Measurements from ENCODE around the gene SLC35E3. TPM values are rescaled to one million over a fixed set of nuclear protein-coding genes. Genes with fewer than 3 reads are reported as not detected.

SLC35E3 gene
- total RNA-seq, 2 experiments from 2014 or later: 5.3 to 5.6 TPM

GRCh38 chr12:68784015-68784414 is 38.0 kb downstream of the SLC35E3 start:
- ATAC-seq (no peak), DNase-seq (no peak)
- TF ChIP-seq, protein P1, sequence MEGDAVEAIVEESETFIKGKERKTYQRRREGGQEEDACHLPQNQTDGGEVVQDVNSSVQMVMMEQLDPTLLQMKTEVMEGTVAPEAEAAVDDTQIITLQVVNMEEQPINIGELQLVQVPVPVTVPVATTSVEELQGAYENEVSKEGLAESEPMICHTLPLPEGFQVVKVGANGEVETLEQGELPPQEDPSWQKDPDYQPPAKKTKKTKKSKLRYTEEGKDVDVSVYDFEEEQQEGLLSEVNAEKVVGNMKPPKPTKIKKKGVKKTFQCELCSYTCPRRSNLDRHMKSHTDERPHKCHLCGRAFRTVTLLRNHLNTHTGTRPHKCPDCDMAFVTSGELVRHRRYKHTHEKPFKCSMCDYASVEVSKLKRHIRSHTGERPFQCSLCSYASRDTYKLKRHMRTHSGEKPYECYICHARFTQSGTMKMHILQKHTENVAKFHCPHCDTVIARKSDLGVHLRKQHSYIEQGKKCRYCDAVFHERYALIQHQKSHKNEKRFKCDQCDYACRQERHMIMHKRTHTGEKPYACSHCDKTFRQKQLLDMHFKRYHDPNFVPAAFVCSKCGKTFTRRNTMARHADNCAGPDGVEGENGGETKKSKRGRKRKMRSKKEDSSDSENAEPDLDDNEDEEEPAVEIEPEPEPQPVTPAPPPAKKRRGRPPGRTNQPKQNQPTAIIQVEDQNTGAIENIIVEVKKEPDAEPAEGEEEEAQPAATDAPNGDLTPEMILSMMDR (IDR thresholded peaks at IDR 0.05): no peak
- Mint-ChIP-seq H3K4me1 (ENCODE audit: low read depth) (no peaks in the 10 kb centered on the region), H3K4me3 (no peak overlapping the region), H3K27me3 (no peaks in the 10 kb centered on the region), H3K36me3 (ENCODE audit: low read depth) (no peaks in the 10 kb centered on the region), H3K27ac (no peak overlapping the region), H3K9me3 (no peaks in the 10 kb centered on the region)
- ChIA-PET CTCF (no interaction called here), POLR2A (no interaction called here)
- intact Hi-C loops (cut with micrococcal nuclease): no loop called here

GRCh38 chr12:68785358-68785757 is 39.4 kb downstream of the SLC35E3 start:
- POLR2A ChIA-PET: no interaction called here
- intact Hi-C loops (cut with micrococcal nuclease): no loop called here
- H3K27ac Mint-ChIP-seq: no peak overlapping the region
- no peaks in the 10 kb centered on the region for H3K36me3 Mint-ChIP-seq (ENCODE audit: low read depth)
- TF ChIP-seq, protein P1 (IDR thresholded peaks at IDR 0.05): no peak
- ATAC-seq (no peak), DNase-seq (no peak)
- H3K27me3 Mint-ChIP-seq: no peaks in the 10 kb centered on the region
- H3K4me1 Mint-ChIP-seq (ENCODE audit: low read depth): no peaks in the 10 kb centered on the region
- no peaks in the 10 kb centered on the region for H3K9me3 Mint-ChIP-seq
- CTCF ChIA-PET: no interaction called here
- no peak overlapping the region for H3K4me3 Mint-ChIP-seq

- ATAC-seq (no peak), DNase-seq (no peak)
- ChIA-PET CTCF (no interaction called here), POLR2A (interaction anchor here (1.2 kb wide), 1 partner anchor 97 kb away, joined by 3 read pairs; no protein-coding TSS in a partner anchor)
- H3K4me1 Mint-ChIP-seq (ENCODE audit: low read depth): no peaks in the 10 kb centered on the region
- intact Hi-C loops (cut with micrococcal nuclease): no loop called here
- H3K27ac Mint-ChIP-seq: no peak overlapping the region
- TF ChIP-seq, protein P1 (IDR thresholded peaks at IDR 0.05): no peak
- no peak overlapping the region for H3K4me3 Mint-ChIP-seq
- no peaks in the 10 kb centered on the region for H3K36me3 Mint-ChIP-seq (ENCODE audit: low read depth)
- H3K9me3 Mint-ChIP-seq: no peaks in the 10 kb centered on the region
- H3K27me3 Mint-ChIP-seq: no peaks in the 10 kb centered on the region
These were observed 39.8 kb downstream of the SLC35E3 start for GRCh38 chr12:68785823-68786222.

GRCh38 chr12:68786929-68787328 is 41.0 kb downstream of the SLC35E3 start:
- H3K36me3 Mint-ChIP-seq (ENCODE audit: low read depth): no peaks in the 10 kb centered on the region
- TF ChIP-seq, protein P1 (IDR thresholded peaks at IDR 0.05): no peak
- no peaks in the 10 kb centered on the region for H3K9me3 Mint-ChIP-seq
- CTCF ChIA-PET: no interaction called here
- H3K4me1 Mint-ChIP-seq (ENCODE audit: low read depth): no peaks in the 10 kb centered on the region
- DNase-seq (no peak), ATAC-seq (no peak)
- H3K27ac Mint-ChIP-seq: no peak overlapping the region
- intact Hi-C loops (cut with micrococcal nuclease): no loop called here
- no peak overlapping the region for H3K4me3 Mint-ChIP-seq
- POLR2A ChIA-PET: interaction anchor here (0.6 to 1.2 kb wide), 2 partner anchors 98 to 242 kb away, joined by 3 read pairs; no protein-coding TSS in a partner anchor
- H3K27me3 Mint-ChIP-seq: no peaks in the 10 kb centered on the region

- ATAC-seq (no peak), DNase-seq (no peak)
- no peak overlapping the region for H3K4me3 Mint-ChIP-seq
- H3K27me3 Mint-ChIP-seq: no peaks in the 10 kb centered on the region
- H3K27ac Mint-ChIP-seq: no peak overlapping the region
- H3K9me3 Mint-ChIP-seq: no peaks in the 10 kb centered on the region
- H3K36me3 Mint-ChIP-seq (ENCODE audit: low read depth): no peaks in the 10 kb centered on the region
- H3K4me1 Mint-ChIP-seq (ENCODE audit: low read depth): no peaks in the 10 kb centered on the region
- CTCF ChIA-PET: no interaction called here
- TF ChIP-seq, protein P1 (IDR thresholded peaks at IDR 0.05): no peak
- intact Hi-C loops (cut with micrococcal nuclease): no loop called here
- POLR2A ChIA-PET: no interaction called here
These were observed 42.7 kb downstream of the SLC35E3 start for GRCh38 chr12:68788554-68789143.
